Type B pancreatic cell (in vitro differentiated cells): ENCODE measurements around the gene SAP30L. TPM values are rescaled to one million over a fixed set of nuclear protein-coding genes. Genes with fewer than 3 reads are reported as not detected.

ENCODE experiments used
- DNase-seq: peaks from one replicate; pipeline ENCODE4 v3.0.0; 2021; ENCODE audit warnings: mixed read lengths; ENCODE audit not compliant: unreplicated experiment; ENCODE audit errors: extremely low spot score
- H3K27ac Mint-ChIP-seq: 2 replicates; pipeline ENCODE4 v1.8.0; 2021; ENCODE audit warnings: mild to moderate bottlenecking, mixed read lengths
- H3K27me3 Mint-ChIP-seq: 2 replicates; pipeline ENCODE4 v1.8.0; 2021; ENCODE audit warnings: mixed read lengths
- H3K36me3 Mint-ChIP-seq: 2 replicates; pipeline ENCODE4 v1.8.0; 2021; ENCODE audit warnings: mixed read lengths
- H3K4me1 Mint-ChIP-seq: one replicate; pipeline ENCODE4 v1.8.0; 2021; ENCODE audit warnings: mixed read lengths; ENCODE audit not compliant: unreplicated experiment
- H3K4me3 Mint-ChIP-seq: 2 replicates; pipeline ENCODE4 v1.8.0; 2021; ENCODE audit warnings: mild to moderate bottlenecking, mixed read lengths
- H3K9me3 Mint-ChIP-seq: 2 replicates; pipeline ENCODE4 v1.8.0; 2021; ENCODE audit warnings: mixed read lengths
- total RNA-seq: library from RNA; stranded (reverse); gene quantifications from 2 replicates; pipeline ENCODE4 v1.2.1, GENCODE V29; 2021; ENCODE audit warnings: low replicate concordance
- TF ChIP-seq, protein P1 (sequence below): fragments of 200-600 bp; sonication (generic); conservative IDR thresholded peaks from 2 replicates; pipeline ENCODE4 v1.5.0; 2021; ENCODE audit warnings: antibody characterized with exemption, mild to moderate bottlenecking

Gene SAP30L
- total RNA-seq, 1 donor from 2014 or later, result 43.7 TPM

DNA sequence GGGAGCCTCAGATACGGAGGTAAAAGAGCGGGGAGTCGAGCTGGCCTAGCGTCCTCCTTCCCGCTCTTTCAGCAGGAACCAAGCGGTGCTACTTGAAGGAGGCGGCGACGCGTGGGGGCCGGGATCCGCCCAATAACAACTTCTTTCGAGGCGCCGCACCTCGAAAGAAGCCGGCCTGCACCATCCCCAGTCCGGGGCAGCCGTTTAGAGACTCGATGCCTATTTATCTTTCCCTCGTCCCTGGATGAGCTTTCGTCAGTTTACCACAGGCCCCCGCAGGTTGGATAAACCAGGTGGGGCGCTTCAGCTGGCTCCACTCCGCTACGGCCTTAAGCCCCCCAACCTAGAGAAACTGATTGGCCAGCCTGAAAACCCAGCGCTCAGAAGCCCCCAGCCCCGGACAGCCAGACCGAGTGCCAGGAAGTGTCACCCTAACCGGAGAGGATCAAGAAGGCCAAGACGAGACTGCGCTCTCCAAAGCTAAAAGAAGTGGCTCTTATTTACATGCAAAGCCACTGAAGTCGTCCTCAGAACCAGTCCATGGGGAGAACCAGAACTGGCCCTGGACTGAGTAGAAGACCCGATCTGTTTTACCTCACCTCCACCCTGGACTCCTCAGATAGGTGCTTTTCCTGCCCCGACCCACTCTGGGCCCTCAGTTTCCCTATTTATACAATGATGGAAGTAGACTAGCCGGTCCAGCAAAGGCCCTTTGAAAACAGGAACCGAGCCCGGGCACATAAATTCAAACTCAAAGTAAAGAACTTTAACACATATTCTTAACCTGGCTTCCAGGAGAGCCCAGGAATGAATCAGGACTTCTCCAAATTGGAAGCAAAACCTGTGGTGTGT is 30.8 kb downstream of the SAP30L start:
- Mint-ChIP-seq H3K9me3 (no peaks in the 10 kb centered on the region), H3K27ac (no peak overlapping the region), H3K4me3 (peak overlapping the region; percentile 83), H3K27me3 (peaks cover 96% of the 10 kb centered on the region), H3K36me3 (no peaks in the 10 kb centered on the region), H3K4me1 (peaks cover 25% of the 10 kb centered on the region)
- TF ChIP-seq, protein P1, sequence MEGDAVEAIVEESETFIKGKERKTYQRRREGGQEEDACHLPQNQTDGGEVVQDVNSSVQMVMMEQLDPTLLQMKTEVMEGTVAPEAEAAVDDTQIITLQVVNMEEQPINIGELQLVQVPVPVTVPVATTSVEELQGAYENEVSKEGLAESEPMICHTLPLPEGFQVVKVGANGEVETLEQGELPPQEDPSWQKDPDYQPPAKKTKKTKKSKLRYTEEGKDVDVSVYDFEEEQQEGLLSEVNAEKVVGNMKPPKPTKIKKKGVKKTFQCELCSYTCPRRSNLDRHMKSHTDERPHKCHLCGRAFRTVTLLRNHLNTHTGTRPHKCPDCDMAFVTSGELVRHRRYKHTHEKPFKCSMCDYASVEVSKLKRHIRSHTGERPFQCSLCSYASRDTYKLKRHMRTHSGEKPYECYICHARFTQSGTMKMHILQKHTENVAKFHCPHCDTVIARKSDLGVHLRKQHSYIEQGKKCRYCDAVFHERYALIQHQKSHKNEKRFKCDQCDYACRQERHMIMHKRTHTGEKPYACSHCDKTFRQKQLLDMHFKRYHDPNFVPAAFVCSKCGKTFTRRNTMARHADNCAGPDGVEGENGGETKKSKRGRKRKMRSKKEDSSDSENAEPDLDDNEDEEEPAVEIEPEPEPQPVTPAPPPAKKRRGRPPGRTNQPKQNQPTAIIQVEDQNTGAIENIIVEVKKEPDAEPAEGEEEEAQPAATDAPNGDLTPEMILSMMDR, result no peak
- no peak for DNase-seq

DNA sequence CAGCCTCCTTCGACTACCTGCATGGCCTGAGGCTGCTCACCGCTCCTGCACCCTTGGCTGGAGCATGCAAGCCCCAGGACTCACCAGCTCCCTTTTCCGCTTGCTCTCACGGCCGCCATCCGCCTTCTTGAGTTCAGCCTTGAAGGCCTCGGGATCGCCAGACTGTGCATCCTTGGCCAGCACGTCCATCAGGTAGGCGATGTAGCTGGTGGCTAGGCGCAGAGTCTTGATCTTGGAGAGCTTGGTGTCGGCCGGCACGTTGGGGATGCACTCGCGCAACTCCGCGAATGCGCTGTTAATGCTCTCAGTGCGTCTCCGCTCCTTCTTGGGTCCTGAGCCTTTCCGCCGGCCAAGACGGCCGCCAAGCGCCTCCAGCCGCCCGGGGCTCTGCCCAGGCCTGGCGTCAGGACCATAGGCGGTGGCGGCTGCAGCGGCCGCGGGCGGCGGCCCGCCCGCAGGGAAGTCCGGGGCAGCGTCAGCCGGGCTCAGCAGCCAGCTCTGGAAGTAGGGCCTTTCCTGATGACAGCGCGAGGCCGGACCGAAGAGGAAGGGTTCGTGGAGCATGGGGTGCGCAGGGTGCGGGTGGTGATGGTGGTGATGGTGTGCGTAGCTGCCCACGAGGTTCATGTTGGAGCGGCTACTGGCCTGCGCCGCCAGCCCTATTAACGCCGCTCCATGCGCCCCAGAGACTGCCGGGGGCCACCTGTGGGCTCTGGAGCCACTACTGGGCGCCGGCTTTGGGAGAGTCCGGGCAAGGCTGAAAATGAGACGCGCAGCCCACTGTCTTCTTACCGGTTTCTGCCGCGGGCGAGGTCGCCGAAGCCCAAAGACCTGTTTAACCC is 31.8 kb downstream of the SAP30L start:
- TF ChIP-seq, protein P1, result no peak
- DNase-seq, result no peak
- Mint-ChIP-seq H3K27ac (peak overlapping the region; percentile 46), H3K36me3 (no peaks in the 10 kb centered on the region), H3K4me1 (peaks cover 25% of the 10 kb centered on the region), H3K9me3 (no peaks in the 10 kb centered on the region), H3K4me3 (peak overlapping the region; percentile 83), H3K27me3 (peaks cover 96% of the 10 kb centered on the region)

DNA sequence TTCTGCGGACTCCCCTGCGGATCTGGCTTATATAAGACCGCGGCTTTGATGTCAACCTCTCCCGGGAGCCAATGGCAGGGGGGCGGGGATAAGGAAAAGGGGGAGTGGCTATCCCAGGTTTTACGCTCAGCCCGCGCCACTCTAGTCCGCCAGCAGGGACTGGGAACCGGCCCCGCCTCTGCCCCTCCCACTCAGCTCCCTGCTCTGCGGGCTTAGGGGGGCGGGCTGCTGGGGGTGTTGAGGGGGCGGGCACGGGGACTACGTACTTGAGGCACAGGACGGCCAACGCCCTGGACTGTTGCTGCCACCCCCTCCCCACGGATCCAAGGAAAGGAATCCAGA is 32.4 kb downstream of the SAP30L start, which contains the start of gene HAND1:
TSS of gene HAND1 (minus strand) at position 4 of the 342 bp plus-strand sequence. CDS start 219 bp downstream, outside the sequence.
- no peaks in the 10 kb centered on the region for H3K9me3 Mint-ChIP-seq
- peaks cover 27% of the 10 kb centered on the region for H3K4me1 Mint-ChIP-seq
- DNase-seq, result no peak
- TF ChIP-seq, protein P1, result peak; percentile 37
- peak within 1 kb of the TSS; percentile 83 for H3K4me3 Mint-ChIP-seq
- peak within 1 kb of the TSS; percentile 46 for H3K27ac Mint-ChIP-seq
- H3K27me3 Mint-ChIP-seq, result peaks cover 96% of the 10 kb centered on the region
- no peaks in the 10 kb centered on the region for H3K36me3 Mint-ChIP-seq

DNA sequence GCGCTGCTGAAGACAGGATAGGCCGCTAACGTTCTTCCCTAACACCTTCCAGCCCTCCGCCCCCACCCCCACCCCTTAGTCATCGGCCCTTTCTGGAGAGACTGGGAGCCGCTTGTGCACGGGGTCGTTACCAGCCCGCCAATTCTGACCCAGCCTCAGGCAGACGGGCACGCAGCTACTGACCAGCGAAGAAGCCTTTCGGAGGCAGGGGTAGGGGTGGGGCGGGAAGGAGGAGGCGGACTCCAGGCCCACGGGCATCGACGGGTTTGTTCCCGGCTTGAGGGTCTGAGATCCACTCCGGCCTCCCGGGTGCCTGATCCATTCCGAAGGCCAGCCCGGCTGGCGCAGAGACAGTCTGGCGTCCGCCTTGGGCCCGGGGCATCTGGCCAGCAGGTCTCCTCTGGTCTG is 33.0 kb downstream of the SAP30L start:
- TF ChIP-seq, protein P1, result no peak
- Mint-ChIP-seq H3K27me3 (peaks cover 96% of the 10 kb centered on the region), H3K4me1 (peaks cover 32% of the 10 kb centered on the region), H3K27ac (no peak overlapping the region), H3K36me3 (no peaks in the 10 kb centered on the region), H3K4me3 (peak overlapping the region; percentile 79), H3K9me3 (no peaks in the 10 kb centered on the region)
- no peak for DNase-seq

DNA sequence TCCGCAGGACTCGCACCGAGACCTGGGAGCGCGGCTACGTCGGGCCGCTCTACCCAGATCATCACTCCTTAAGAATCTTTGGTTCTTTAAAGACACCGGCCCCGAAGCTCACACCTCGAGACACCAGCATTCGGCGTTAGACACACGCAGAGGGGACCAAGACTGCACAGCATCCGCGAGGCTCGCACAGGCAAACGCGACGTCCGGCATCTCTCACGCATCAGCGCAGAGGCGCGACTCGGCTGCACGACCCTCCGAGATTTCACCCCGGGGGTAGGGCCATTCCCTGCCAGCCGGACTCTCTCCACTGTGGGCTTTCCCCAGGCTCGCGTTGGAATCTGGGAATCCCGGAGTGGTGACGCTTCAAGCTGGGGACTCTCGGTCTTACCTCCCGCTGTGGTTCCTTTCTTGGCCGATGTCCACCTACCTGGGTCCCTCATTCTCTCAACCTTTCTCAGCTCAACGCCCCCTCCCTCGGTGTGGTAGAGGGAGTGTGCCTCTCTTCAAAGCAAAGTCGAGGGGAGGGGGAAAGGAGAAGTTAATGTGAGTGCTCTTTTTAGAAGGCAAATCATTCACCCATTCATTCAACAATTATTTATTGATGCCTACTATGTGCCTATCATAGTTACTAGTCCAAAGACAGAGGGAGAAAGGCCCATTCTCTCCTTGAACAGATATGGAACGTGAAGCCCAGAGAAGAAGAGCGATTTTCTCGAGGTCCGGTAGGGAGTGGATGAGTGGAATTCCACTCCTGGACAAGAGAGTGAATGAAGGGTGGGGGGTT is 33.6 kb downstream of the SAP30L start:
- DNase-seq, result no peak

More for the DNA sequence above, 33.6 kb downstream of the SAP30L start:
- H3K27ac Mint-ChIP-seq, result peak overlapping the region; percentile 88
- TF ChIP-seq, protein P1, result no peak
- peaks cover 96% of the 10 kb centered on the region for H3K27me3 Mint-ChIP-seq
- peaks cover 37% of the 10 kb centered on the region for H3K4me1 Mint-ChIP-seq
- no peaks in the 10 kb centered on the region for H3K9me3 Mint-ChIP-seq
- H3K4me3 Mint-ChIP-seq, result peak overlapping the region; percentile 79
- no peaks in the 10 kb centered on the region for H3K36me3 Mint-ChIP-seq
